ENCODE data around the gene NSUN2. TPM values are rescaled to one million over a fixed set of nuclear protein-coding genes. Genes with fewer than 3 reads are reported as not detected.

NSUN2 gene
- polyA plus RNA-seq, 1 donor from 2014 or later, result 47.5 TPM

- no peaks in the 10 kb centered on the region for H3F3A ChIP-seq (ENCODE audit: insufficient read depth, low read length, poor library complexity, severe bottlenecking)
- H4K20me1 ChIP-seq (ENCODE audit: insufficient read depth), result no peaks in the 10 kb centered on the region
- no peaks in the 10 kb centered on the region for H3K79me2 ChIP-seq (replicated peaks; ENCODE audit: insufficient read depth, low read length)
- no peak overlapping the region for H2AFZ ChIP-seq (ENCODE audit: low read depth, low read length)
- H3K9me2 ChIP-seq (ENCODE audit: insufficient read depth, low read length), result no peaks in the 10 kb centered on the region
- H3K4me2 ChIP-seq (ENCODE audit: low read length), result no peak overlapping the region
- no peak overlapping the region for H3K4me3 ChIP-seq (ENCODE audit: low read length)
- H3K36me3 ChIP-seq (ENCODE audit: insufficient read depth, low read length), result no peaks in the 10 kb centered on the region
- H3K9me3 ChIP-seq (ENCODE audit: low read length), result no peaks in the 10 kb centered on the region
- H3K9ac ChIP-seq (ENCODE audit: low read length), result no peak overlapping the region
- H3K27ac ChIP-seq (ENCODE audit: low read length), result no peak overlapping the region
- TF ChIP-seq MXI1 (conservative IDR thresholded peaks at IDR 0.05; ENCODE audit: poor library complexity, severe bottlenecking) (no peak), EZH2 (IDR thresholded peaks at IDR 0.05; ENCODE audit: borderline replicate concordance, insufficient read depth, low read length, poor library complexity, severe bottlenecking) (no peak), RAD21 (conservative IDR thresholded peaks at IDR 0.05) (no peak), REST (IDR thresholded peaks at IDR 0.05; ENCODE audit: borderline replicate concordance) (no peak), POLR2AphosphoS5 (IDR thresholded peaks at IDR 0.05) (no peak), SMC3 (conservative IDR thresholded peaks at IDR 0.05; ENCODE audit: poor library complexity) (no peak), EP300 (conservative IDR thresholded peaks at IDR 0.05; ENCODE audit: poor library complexity, severe bottlenecking) (no peak), TAF1 (IDR thresholded peaks at IDR 0.05; ENCODE audit: low read depth) (no peak), CTCF (IDR thresholded peaks at IDR 0.05; ENCODE audit: poor library complexity, severe bottlenecking) (no peak)
- H3K27me3 ChIP-seq (ENCODE audit: insufficient read depth, low read depth, low read length), result no peaks in the 10 kb centered on the region
Measured at GRCh38 chr5:6591671-6592288, 41.1 kb downstream of the NSUN2 start.

GRCh38 chr5:6590581-6590980 lies 42.3 kb downstream of the NSUN2 start:
- Histone ChIP-seq H3K27me3 (ENCODE audit: insufficient read depth, low read depth, low read length) (no peaks in the 10 kb centered on the region), H4K20me1 (ENCODE audit: insufficient read depth) (no peaks in the 10 kb centered on the region), H3K36me3 (ENCODE audit: insufficient read depth, low read length) (no peaks in the 10 kb centered on the region), H3K4me2 (ENCODE audit: low read length) (no peak overlapping the region), H2AFZ (ENCODE audit: low read depth, low read length) (no peak overlapping the region), H3K9me2 (ENCODE audit: insufficient read depth, low read length) (no peaks in the 10 kb centered on the region), H3K9ac (ENCODE audit: low read length) (no peak overlapping the region), H3K79me2 (replicated peaks; ENCODE audit: insufficient read depth, low read length) (no peaks in the 10 kb centered on the region), H3K4me3 (ENCODE audit: low read length) (no peak overlapping the region), H3K27ac (ENCODE audit: low read length) (no peak overlapping the region), H3K9me3 (ENCODE audit: low read length) (no peaks in the 10 kb centered on the region), H3F3A (ENCODE audit: insufficient read depth, low read length, poor library complexity, severe bottlenecking) (no peaks in the 10 kb centered on the region)
- TF ChIP-seq TAF1 (IDR thresholded peaks at IDR 0.05; ENCODE audit: low read depth) (no peak), CTCF (IDR thresholded peaks at IDR 0.05; ENCODE audit: poor library complexity, severe bottlenecking) (no peak), MXI1 (conservative IDR thresholded peaks at IDR 0.05; ENCODE audit: poor library complexity, severe bottlenecking) (no peak), SMC3 (conservative IDR thresholded peaks at IDR 0.05; ENCODE audit: poor library complexity) (no peak), EP300 (conservative IDR thresholded peaks at IDR 0.05; ENCODE audit: poor library complexity, severe bottlenecking) (no peak), RAD21 (conservative IDR thresholded peaks at IDR 0.05) (no peak), REST (IDR thresholded peaks at IDR 0.05; ENCODE audit: borderline replicate concordance) (no peak), EZH2 (IDR thresholded peaks at IDR 0.05; ENCODE audit: borderline replicate concordance, insufficient read depth, low read length, poor library complexity, severe bottlenecking) (no peak), POLR2AphosphoS5 (IDR thresholded peaks at IDR 0.05) (no peak)

All from neural cell (in vitro differentiated cells).